SK-N-SH treated with all-trans-retinoic acid at 6 μM for 48 hours (cell line): Measurements from ENCODE around the gene OAF.

ENCODE experiments used
- ARNTL ChIP-seq: fragments of 450-650 bp; formaldehyde crosslinking; IDR thresholded peaks from 2 replicates; pipeline ENCODE4 v1.5.0; 2020; ENCODE audit warnings: low read depth, mild to moderate bottlenecking, moderate library complexity, borderline replicate concordance
- BACH2 ChIP-seq: fragments of 250-450 bp; sonication (Bioruptor Pico); IDR thresholded peaks from 2 replicates; pipeline ENCODE4 v1.9.0; 2021; ENCODE audit warnings: mild to moderate bottlenecking, borderline replicate concordance
- OSR1 ChIP-seq: fragments of 250-450 bp; sonication (Bioruptor Pico); IDR thresholded peaks from 2 replicates; pipeline ENCODE4 v1.8.0; 2022; ENCODE audit warnings: moderate library complexity, mild to moderate bottlenecking, inconsistent platforms
- PATZ1 ChIP-seq: fragments of 250-450 bp; sonication (Bioruptor Pico); IDR thresholded peaks from 2 replicates; pipeline ENCODE4 v1.8.0; 2020; ENCODE audit warnings: mild to moderate bottlenecking, moderate library complexity, borderline replicate concordance
- RARB ChIP-seq: fragments of 250-450 bp; sonication (Bioruptor Pico); IDR thresholded peaks from 2 replicates; pipeline ENCODE4 v1.8.0; 2021; ENCODE audit warnings: mild to moderate bottlenecking, moderate library complexity
- ZFP30 ChIP-seq: fragments of 450-650 bp; formaldehyde crosslinking; IDR thresholded peaks from 2 replicates; pipeline ENCODE4 v1.5.0; 2022; ENCODE audit warnings: mild to moderate bottlenecking, moderate library complexity

DNA sequence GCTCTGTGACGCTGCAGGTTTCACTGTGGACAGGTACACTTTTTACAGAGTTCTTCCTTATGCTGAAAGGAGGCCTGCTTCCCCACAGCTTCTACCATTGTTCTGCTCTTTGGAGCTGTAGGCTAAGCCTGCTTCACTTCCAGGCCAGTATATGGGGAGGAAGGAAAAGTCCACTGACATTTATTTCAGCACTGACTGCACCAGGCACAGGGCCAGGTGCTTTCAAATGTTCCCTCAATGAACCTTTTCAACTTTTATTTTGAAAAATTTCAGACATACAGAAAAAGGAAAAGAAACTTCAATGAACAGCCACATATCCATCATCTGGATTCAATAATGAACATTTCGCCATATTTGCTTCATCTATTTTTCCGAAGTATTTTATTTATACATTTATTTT lies 51.1 kb downstream of the OAF start:
- no peak for TF ChIP-seq ZFP30 (CRISPR knock-in tag)
- no peak for TF ChIP-seq RARB (CRISPR knock-in tag)
- no peak for TF ChIP-seq BACH2
- no peak for TF ChIP-seq OSR1 (CRISPR knock-in tag)
- TF ChIP-seq ARNTL (CRISPR knock-in tag), result no peak
- no peak for TF ChIP-seq PATZ1 (CRISPR knock-in tag)
